Smooth muscle cell (in vitro differentiated cells): ENCODE results near the gene COG3. TPM values are rescaled to one million over a fixed set of nuclear protein-coding genes. Genes with fewer than 3 reads are reported as not detected.
A peak's percentile ranks its signal among the peaks of the same experiment; 100 is the strongest.

ENCODE experiments used
- DNase-seq: peaks from one replicate; lab custom pipeline; 2025; ENCODE audit not compliant: unreplicated experiment; lab: John Stamatoyannopoulos, UW
- H2AFZ ChIP-seq: fragments of 200-600 bp; sonication (generic); 2 replicates; pipeline ENCODE4 v1.6.0; 2016; ENCODE audit warnings: antibody characterized with exemption, low read depth, mild to moderate bottlenecking
- H3F3A ChIP-seq: fragments of 200-600 bp; sonication (generic); 2 replicates; pipeline ENCODE4 v1.6.0; 2017; ENCODE audit warnings: antibody characterized with exemption, low read depth
- H3K27ac ChIP-seq: fragments of 200-600 bp; sonication (generic); 2 replicates; pipeline ENCODE4 v1.5.1; 2016; ENCODE audit warnings: low read depth, mild to moderate bottlenecking
- H3K27me3 ChIP-seq: fragments of 200-600 bp; sonication (generic); 2 replicates; pipeline ENCODE4 v1.6.1; 2016; ENCODE audit warnings: low read depth, mild to moderate bottlenecking
- H3K36me3 ChIP-seq: fragments of 200-600 bp; sonication (generic); 2 replicates; pipeline ENCODE4 v1.5.1; 2016; ENCODE audit warnings: low read depth
- H3K4me1 ChIP-seq: fragments of 200-600 bp; sonication (generic); 2 replicates; pipeline ENCODE4 v1.5.1; 2016; ENCODE audit warnings: low read depth
- H3K4me2 ChIP-seq: fragments of 200-600 bp; sonication (generic); 2 replicates; pipeline ENCODE4 v1.6.0; 2016; ENCODE audit warnings: mild to moderate bottlenecking
- H3K4me3 ChIP-seq: fragments of 200-600 bp; sonication (generic); 2 replicates; pipeline ENCODE4 v1.5.1; 2016; ENCODE audit warnings: mild to moderate bottlenecking
- H3K79me2 ChIP-seq: fragments of 200-600 bp; sonication (generic); 2 replicates; pipeline ENCODE4 v1.6.0; 2016; ENCODE audit warnings: low read depth, mild to moderate bottlenecking
- H3K9ac ChIP-seq: fragments of 200-600 bp; sonication (generic); 2 replicates; pipeline ENCODE4 v1.6.0; 2016; ENCODE audit warnings: low read depth
- H3K9me3 ChIP-seq: fragments of 200-600 bp; sonication (generic); replicated peaks from 2 replicates; pipeline ENCODE4 v1.5.1; 2016; ENCODE audit warnings: low read depth
- H4K20me1 ChIP-seq: fragments of 200-600 bp; sonication (generic); 2 replicates; pipeline ENCODE4 v1.6.0; 2016; ENCODE audit warnings: low read depth
- WGBS: methylation state at CpG from one replicate; pipeline ENCODE4 v1.1.7; 2016; ENCODE audit warnings: low lambda C conversion rate; 5-methylcytosine and 5-hydroxymethylcytosine counted together
- polyA plus RNA-seq: library from polyadenylated mRNA; unstranded; fragments of >200 nt; fragmentation: Nextera tagmentation; extraction: Ambion mirVana; gene quantifications from 2 replicates; pipeline ENCODE4 v1.2.1, GENCODE V29; 2016
- total RNA-seq: library from RNA; depleted of rRNA; stranded (reverse); fragments of >200 nt; gene quantifications from 2 replicates; pipeline ENCODE4 v1.2.3, GENCODE V29; 2014
- TF ChIP-seq, protein P1 (sequence below): fragments of 200-600 bp; sonication (generic); IDR thresholded peaks from 2 replicates; pipeline ENCODE4 v1.5.1; 2017; ENCODE audit warnings: borderline replicate concordance, mild to moderate bottlenecking, antibody characterized with exemption; ENCODE audit not compliant: insufficient read depth, poor library complexity, severe bottlenecking

The COG3 gene, protein sequence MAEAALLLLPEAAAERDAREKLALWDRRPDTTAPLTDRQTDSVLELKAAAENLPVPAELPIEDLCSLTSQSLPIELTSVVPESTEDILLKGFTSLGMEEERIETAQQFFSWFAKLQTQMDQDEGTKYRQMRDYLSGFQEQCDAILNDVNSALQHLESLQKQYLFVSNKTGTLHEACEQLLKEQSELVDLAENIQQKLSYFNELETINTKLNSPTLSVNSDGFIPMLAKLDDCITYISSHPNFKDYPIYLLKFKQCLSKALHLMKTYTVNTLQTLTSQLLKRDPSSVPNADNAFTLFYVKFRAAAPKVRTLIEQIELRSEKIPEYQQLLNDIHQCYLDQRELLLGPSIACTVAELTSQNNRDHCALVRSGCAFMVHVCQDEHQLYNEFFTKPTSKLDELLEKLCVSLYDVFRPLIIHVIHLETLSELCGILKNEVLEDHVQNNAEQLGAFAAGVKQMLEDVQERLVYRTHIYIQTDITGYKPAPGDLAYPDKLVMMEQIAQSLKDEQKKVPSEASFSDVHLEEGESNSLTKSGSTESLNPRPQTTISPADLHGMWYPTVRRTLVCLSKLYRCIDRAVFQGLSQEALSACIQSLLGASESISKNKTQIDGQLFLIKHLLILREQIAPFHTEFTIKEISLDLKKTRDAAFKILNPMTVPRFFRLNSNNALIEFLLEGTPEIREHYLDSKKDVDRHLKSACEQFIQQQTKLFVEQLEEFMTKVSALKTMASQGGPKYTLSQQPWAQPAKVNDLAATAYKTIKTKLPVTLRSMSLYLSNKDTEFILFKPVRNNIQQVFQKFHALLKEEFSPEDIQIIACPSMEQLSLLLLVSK
- total RNA-seq (38.2 and 46.8 TPM in 2 replicates), polyA plus RNA-seq (23.0 and 25.4 TPM in 2 replicates)

DNA sequence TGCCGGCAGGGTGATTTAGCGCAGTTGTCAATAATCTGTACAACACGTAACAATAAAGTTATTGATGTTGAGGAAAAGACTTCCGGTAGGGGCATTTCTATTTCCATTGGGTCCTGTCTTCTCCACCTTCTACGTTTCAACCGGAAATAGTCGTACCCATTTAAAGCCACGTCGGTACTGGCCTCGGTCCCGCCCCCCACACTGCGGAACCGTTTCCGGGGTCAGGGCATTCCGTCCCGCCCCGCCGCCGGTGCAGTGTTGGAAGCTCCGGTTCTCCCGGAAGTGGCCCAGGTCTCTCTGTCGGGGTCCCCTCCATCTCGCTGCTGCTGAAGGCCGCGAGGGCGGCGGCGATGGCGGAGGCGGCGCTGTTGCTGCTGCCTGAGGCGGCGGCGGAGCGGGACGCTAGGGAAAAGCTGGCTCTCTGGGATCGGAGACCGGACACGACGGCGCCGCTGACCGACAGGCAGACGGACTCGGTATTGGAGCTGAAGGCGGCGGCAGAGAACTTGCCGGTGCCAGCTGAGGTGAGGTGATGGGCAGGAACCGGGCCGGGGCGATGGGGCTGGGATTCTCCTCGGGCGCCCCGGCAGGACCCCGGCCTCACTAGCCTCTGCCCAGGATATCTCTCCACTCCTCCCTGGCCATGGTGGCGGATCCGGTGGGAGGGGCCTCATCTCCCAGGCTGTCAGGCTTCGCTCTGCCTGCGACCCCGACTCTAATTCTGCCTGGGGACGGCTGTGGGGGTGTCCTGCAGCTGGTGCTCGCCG is at the start of gene COG3:
COG3 (plus strand) TSS at position 253 of the 767 bp plus-strand sequence; CDS start at position 351, 98 bp downstream.
- Histone ChIP-seq H3K9ac (peak within 1 kb of the TSS; percentile 95), H3K79me2 (peaks cover 51% of the 10 kb centered on the region), H3K9me3 (no peaks in the 10 kb centered on the region), H3K36me3 (no peaks in the 10 kb centered on the region), H3K4me3 (peak within 1 kb of the TSS; percentile 92), H4K20me1 (peaks cover 45% of the 10 kb centered on the region), H3K27ac (peak within 1 kb of the TSS; percentile 91), H3K27me3 (peaks cover 18% of the 10 kb centered on the region), H2AFZ (peak within 1 kb of the TSS; percentile 69), H3F3A (peaks cover 11% of the 10 kb centered on the region), H3K4me2 (peak within 1 kb of the TSS; percentile 97), H3K4me1 (peaks cover 12% of the 10 kb centered on the region)
- TF ChIP-seq, protein P1, sequence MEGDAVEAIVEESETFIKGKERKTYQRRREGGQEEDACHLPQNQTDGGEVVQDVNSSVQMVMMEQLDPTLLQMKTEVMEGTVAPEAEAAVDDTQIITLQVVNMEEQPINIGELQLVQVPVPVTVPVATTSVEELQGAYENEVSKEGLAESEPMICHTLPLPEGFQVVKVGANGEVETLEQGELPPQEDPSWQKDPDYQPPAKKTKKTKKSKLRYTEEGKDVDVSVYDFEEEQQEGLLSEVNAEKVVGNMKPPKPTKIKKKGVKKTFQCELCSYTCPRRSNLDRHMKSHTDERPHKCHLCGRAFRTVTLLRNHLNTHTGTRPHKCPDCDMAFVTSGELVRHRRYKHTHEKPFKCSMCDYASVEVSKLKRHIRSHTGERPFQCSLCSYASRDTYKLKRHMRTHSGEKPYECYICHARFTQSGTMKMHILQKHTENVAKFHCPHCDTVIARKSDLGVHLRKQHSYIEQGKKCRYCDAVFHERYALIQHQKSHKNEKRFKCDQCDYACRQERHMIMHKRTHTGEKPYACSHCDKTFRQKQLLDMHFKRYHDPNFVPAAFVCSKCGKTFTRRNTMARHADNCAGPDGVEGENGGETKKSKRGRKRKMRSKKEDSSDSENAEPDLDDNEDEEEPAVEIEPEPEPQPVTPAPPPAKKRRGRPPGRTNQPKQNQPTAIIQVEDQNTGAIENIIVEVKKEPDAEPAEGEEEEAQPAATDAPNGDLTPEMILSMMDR = no peak
- peak; percentile 69 for DNase-seq
- WGBS = under 1% methylated on average over 63 of the region's 63 CpGs

DNA sequence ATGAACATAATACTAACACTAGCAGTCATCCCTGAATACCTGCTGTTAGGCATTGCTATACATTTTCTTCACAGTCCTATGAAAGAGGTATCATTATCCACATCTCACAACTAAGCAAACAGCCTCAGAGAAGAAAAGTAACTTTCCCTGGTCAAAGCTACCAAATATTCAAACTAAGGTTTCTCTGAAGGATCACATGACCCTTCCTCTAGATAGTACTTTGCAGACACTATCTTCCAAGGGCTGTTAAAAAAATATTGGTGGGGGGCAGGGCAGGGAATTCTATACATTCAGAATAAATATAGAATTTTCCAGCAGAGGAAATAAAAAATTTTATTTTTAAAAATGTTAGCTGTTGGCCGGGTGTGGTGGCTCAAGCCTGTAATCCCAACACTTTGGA is 49.6 kb upstream of the COG3 start:
- Histone ChIP-seq H4K20me1 (no peaks in the 10 kb centered on the region), H3K79me2 (no peaks in the 10 kb centered on the region), H3K9ac (no peak overlapping the region), H3K4me3 (peak overlapping the region; percentile 22), H3F3A (no peaks in the 10 kb centered on the region), H2AFZ (no peak overlapping the region), H3K4me2 (peak overlapping the region; percentile 74), H3K4me1 (no peaks in the 10 kb centered on the region), H3K27ac (no peak overlapping the region), H3K27me3 (no peaks in the 10 kb centered on the region), H3K36me3 (no peaks in the 10 kb centered on the region), H3K9me3 (no peaks in the 10 kb centered on the region)
- WGBS = 94% methylated on average over 1 of the region's 1 CpG
- DNase-seq = no peak
- TF ChIP-seq, protein P1 = no peak

DNA sequence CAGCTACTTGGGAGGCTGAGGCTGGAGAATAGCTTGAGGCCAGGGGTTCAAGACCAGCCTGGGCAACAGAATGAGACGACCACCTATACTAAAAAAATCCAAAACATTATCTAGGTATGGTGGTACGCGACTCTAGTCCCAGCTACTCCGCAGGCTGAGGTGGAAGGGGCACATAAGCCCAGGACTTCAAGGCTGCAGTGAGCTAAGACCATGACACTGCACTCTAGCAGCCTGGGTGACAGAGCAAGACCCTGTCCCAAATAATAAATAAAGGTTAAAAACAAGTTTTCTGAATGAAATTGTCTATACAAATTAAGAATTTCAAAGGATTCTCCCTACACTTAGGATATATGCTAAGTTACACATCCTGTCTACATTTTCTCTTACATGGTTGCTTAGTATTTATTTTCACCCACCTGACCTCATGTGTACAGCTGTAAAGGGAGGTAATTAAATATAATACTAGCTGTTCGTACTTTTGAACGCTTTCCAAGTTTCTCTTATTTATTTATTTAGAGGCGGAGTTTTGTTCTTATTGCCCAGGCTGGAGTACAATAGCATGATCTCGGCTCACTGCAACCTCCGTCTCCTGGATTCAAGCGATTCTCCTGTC is 48.1 kb upstream of the COG3 start:
- Histone ChIP-seq H3K79me2 (no peaks in the 10 kb centered on the region), H3K9me3 (no peaks in the 10 kb centered on the region), H3K9ac (no peak overlapping the region), H3K4me3 (peak overlapping the region; percentile 68), H3K27ac (no peak overlapping the region), H3F3A (no peaks in the 10 kb centered on the region), H4K20me1 (no peaks in the 10 kb centered on the region), H3K36me3 (no peaks in the 10 kb centered on the region), H2AFZ (no peak overlapping the region), H3K4me1 (no peaks in the 10 kb centered on the region), H3K27me3 (no peaks in the 10 kb centered on the region), H3K4me2 (peak overlapping the region; percentile 86)
- 92% methylated on average over 10 of the region's 10 CpGs for WGBS
- no peak for DNase-seq
- TF ChIP-seq, protein P1 = no peak
